OCI-LY1 (cell line): ENCODE results near the gene DNAH12.
"Not testable (repeated sequence)": the region's sequence is repeated elsewhere in the genome, so short reads cannot be mapped to it uniquely, and the experiment has no call there.

Experiments used
- H2AFZ ChIP-seq: fragments of 200-600 bp; sonication (generic), shearing (Covaris generic); 2 replicates; pipeline ENCODE4 v1.6.0; 2014; ENCODE audit warnings: antibody characterized with exemption, mild to moderate bottlenecking, low read length
- H3F3A ChIP-seq: fragments of 200-600 bp; sonication (generic), shearing (Covaris generic); 2 replicates; pipeline ENCODE4 v1.6.0; 2014; ENCODE audit warnings: mild to moderate bottlenecking, antibody characterized with exemption, low read length, moderate library complexity; ENCODE audit not compliant: insufficient read depth
- H3K27ac ChIP-seq: fragments of 200-600 bp; sonication (generic); 2 replicates; pipeline ENCODE4 v1.5.1; 2014; ENCODE audit warnings: low read length, mixed run types, mild to moderate bottlenecking, low read depth; ENCODE audit not compliant: poor library complexity, severe bottlenecking
- H3K27me3 ChIP-seq: fragments of 200-600 bp; sonication (generic); 2 replicates; pipeline ENCODE4 v1.6.0; 2014; ENCODE audit warnings: antibody characterized with exemption, mild to moderate bottlenecking, low read length, moderate library complexity; ENCODE audit not compliant: insufficient read depth
- H3K36me3 ChIP-seq: fragments of 200-600 bp; sonication (generic); 2 replicates; pipeline ENCODE4 v1.6.1; 2014; ENCODE audit warnings: mild to moderate bottlenecking, antibody characterized with exemption, low read length, moderate library complexity, mixed read lengths; ENCODE audit not compliant: insufficient read depth
- H3K4me1 ChIP-seq: fragments of 200-600 bp; sonication (generic); 2 replicates; pipeline ENCODE4 v1.5.1; 2014; ENCODE audit warnings: mild to moderate bottlenecking, low read length, moderate library complexity; ENCODE audit not compliant: insufficient read depth, severe bottlenecking
- H3K4me2 ChIP-seq: fragments of 200-600 bp; sonication (generic), shearing (Covaris generic); 2 replicates; pipeline ENCODE4 v1.6.1; 2014; ENCODE audit warnings: low read length
- H3K4me3 ChIP-seq: fragments of 200-600 bp; sonication (generic); 2 replicates; pipeline ENCODE4 v1.5.1; 2014; ENCODE audit warnings: low read length, low read depth, mild to moderate bottlenecking, mixed read lengths; ENCODE audit not compliant: poor library complexity, severe bottlenecking
- H3K79me2 ChIP-seq: fragments of 200-600 bp; shearing (Covaris generic); 2 replicates; pipeline ENCODE4 v1.6.1; 2016; ENCODE audit warnings: mixed run types, low read length, mixed read lengths; ENCODE audit not compliant: insufficient read depth
- H3K9ac ChIP-seq: fragments of 200-600 bp; sonication (generic), shearing (Covaris generic); 2 replicates; pipeline ENCODE4 v1.6.1; 2014; ENCODE audit warnings: mild to moderate bottlenecking, low read length, mixed read lengths
- H3K9me2 ChIP-seq: fragments of 200-600 bp; sonication (generic), shearing (Covaris generic); 2 replicates; pipeline ENCODE4 v1.6.1; 2014; ENCODE audit warnings: low read depth, mild to moderate bottlenecking, low read length, mixed read lengths
- H3K9me3 ChIP-seq: fragments of 200-600 bp; shearing (Covaris generic); 2 replicates; pipeline ENCODE4 v1.6.1; 2014; ENCODE audit warnings: low read length, mixed read lengths
- H4K20me1 ChIP-seq: fragments of 200-600 bp; sonication (generic), shearing (Covaris generic); 2 replicates; pipeline ENCODE4 v1.6.0; 2016; ENCODE audit warnings: mild to moderate bottlenecking, low read length; ENCODE audit not compliant: insufficient read depth
- EZH2 ChIP-seq: fragments of 200-600 bp; sonication (generic), shearing (Covaris generic); IDR thresholded peaks from 2 replicates; pipeline ENCODE4 v1.8.0; 2017; ENCODE audit warnings: borderline replicate concordance, mixed run types, mild to moderate bottlenecking, antibody characterized with exemption, low read length, moderate library complexity, mixed read lengths
- TF ChIP-seq, protein P1 (sequence below): fragments of 200-600 bp; sonication (generic), shearing (Covaris generic); IDR thresholded peaks from 2 replicates; pipeline ENCODE4 v1.5.1; 2017; ENCODE audit warnings: mild to moderate bottlenecking, antibody characterized with exemption, low read length, moderate library complexity, mixed read lengths

Gene DNAH12

DNA sequence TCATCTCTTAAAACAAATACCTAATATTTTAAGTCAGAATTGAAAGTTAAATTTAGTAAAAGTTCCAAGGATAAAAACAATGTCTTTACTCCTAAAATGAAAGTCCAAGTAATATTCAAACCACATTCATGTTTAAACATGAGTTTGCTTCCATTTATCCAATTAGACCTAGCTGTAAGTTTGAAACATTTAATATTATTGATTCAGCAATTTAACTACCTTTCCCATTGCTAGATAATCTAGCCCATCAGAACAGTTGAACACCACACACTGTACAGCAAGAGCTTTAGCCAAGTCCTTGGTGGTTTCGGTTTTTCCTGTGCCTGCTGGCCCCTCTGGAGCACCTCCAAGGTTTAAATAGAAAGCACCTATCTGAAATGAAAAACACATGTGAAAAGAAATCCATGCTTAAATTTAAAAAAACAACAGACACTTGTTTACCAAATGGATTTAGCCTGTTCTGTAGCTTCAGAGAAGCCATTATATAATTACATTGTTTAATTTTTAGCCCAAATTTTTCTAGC lies 97.8 kb downstream of the DNAH12 start:
- TF ChIP-seq, protein P1, sequence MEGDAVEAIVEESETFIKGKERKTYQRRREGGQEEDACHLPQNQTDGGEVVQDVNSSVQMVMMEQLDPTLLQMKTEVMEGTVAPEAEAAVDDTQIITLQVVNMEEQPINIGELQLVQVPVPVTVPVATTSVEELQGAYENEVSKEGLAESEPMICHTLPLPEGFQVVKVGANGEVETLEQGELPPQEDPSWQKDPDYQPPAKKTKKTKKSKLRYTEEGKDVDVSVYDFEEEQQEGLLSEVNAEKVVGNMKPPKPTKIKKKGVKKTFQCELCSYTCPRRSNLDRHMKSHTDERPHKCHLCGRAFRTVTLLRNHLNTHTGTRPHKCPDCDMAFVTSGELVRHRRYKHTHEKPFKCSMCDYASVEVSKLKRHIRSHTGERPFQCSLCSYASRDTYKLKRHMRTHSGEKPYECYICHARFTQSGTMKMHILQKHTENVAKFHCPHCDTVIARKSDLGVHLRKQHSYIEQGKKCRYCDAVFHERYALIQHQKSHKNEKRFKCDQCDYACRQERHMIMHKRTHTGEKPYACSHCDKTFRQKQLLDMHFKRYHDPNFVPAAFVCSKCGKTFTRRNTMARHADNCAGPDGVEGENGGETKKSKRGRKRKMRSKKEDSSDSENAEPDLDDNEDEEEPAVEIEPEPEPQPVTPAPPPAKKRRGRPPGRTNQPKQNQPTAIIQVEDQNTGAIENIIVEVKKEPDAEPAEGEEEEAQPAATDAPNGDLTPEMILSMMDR = no peak
- no peak for TF ChIP-seq EZH2
- Histone ChIP-seq H3K4me3 (no peak overlapping the region), H3K27me3 (no peaks in the 10 kb centered on the region)

DNA sequence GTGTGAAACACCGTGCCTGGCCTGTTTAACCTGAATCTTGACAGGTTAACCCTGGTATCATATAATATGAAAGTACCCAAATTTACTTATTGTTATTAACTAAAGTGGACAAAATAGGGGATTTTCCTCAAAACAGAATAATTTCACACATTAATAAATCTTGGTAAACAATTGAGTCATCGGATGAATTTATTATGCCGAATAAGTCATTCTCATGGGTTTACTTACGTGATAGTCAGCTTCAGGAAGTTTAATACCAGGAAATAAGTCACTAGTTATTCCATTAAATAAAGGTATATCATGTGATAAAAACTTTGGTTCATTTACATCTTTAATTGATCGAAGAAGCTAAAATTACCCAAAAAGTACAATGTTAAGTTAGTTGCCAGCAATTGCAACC lies 99.7 kb downstream of the DNAH12 start:
- TF ChIP-seq EZH2 = no peak
- TF ChIP-seq, protein P1 = no peak
- no peaks in the 10 kb centered on the region for H3K27me3 ChIP-seq

More for the DNA sequence above, 97.8 kb downstream of the DNAH12 start:
- no peak overlapping the region for H3K9ac ChIP-seq
- H3F3A ChIP-seq = no peaks in the 10 kb centered on the region
- no peak overlapping the region for H3K4me2 ChIP-seq
- H2AFZ ChIP-seq = no peak overlapping the region
- H3K4me1 ChIP-seq = no peaks in the 10 kb centered on the region
- no peaks in the 10 kb centered on the region for H3K79me2 ChIP-seq
- H3K9me3 ChIP-seq = no peaks in the 10 kb centered on the region
- no peaks in the 10 kb centered on the region for H3K9me2 ChIP-seq
- H3K36me3 ChIP-seq = no peaks in the 10 kb centered on the region
- no peaks in the 10 kb centered on the region for H4K20me1 ChIP-seq
- no peak overlapping the region for H3K27ac ChIP-seq

DNA sequence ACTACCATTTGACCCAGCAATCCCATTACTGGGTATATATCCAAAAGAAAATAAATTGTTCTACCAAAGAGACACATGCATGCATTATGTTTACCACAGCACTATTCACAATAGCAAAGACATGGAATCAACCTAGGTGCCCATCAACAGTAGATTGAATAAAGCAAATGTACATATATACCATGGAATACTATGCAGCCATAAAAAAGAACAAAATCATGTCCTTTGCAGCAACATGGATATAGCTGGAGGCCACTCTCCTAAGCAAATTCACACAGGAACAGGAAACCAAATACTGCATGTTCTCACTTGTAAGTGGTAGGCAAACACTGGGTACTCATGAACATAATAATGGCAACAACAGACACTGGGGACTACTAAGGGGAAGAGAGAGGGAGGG lies 104.0 kb downstream of the DNAH12 start:
- H2AFZ ChIP-seq, H4K20me1 ChIP-seq, H3K36me3 ChIP-seq, H3K9ac ChIP-seq, H3K9me3 ChIP-seq, H3K4me1 ChIP-seq, H3K9me2 ChIP-seq, H3K79me2 ChIP-seq, H3F3A ChIP-seq, H3K4me3 ChIP-seq, H3K27me3 ChIP-seq, H3K27ac ChIP-seq, H3K4me2 ChIP-seq: not testable (repeated sequence)

More for the DNA sequence above, 99.7 kb downstream of the DNAH12 start:
- no peak overlapping the region for H3K4me3 ChIP-seq
- no peaks in the 10 kb centered on the region for H3K9me2 ChIP-seq
- no peak overlapping the region for H2AFZ ChIP-seq
- H3K36me3 ChIP-seq = no peaks in the 10 kb centered on the region
- H3K9ac ChIP-seq = no peak overlapping the region
- H3K27ac ChIP-seq = no peak overlapping the region
- no peaks in the 10 kb centered on the region for H3K79me2 ChIP-seq
- no peak overlapping the region for H3K4me2 ChIP-seq
- no peaks in the 10 kb centered on the region for H3K4me1 ChIP-seq
- H3F3A ChIP-seq = no peaks in the 10 kb centered on the region
- no peaks in the 10 kb centered on the region for H3K9me3 ChIP-seq
- no peaks in the 10 kb centered on the region for H4K20me1 ChIP-seq

DNA sequence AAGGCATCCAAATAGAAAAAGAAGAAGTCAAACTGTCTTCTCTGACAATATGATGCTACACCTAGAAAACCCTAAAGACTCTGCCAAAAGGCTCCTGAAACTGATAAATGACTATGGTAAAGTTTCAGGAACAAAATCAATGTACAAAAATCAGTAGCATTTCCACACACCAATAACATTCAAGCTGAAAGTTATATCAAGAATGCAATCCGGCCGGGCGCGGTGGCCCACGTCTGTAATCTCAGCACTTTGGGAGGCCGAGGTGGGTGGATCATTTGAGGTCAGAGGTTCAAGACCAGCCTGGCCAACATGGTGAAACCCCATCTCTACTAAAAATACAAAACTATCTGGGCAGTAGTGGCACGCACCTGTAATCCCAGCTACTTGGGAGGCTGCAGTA lies 105.7 kb downstream of the DNAH12 start:
- H3K4me3 ChIP-seq, H3K4me2 ChIP-seq, H3K9me2 ChIP-seq, H3F3A ChIP-seq, H3K36me3 ChIP-seq, H3K9ac ChIP-seq, H3K79me2 ChIP-seq, H3K27me3 ChIP-seq, H4K20me1 ChIP-seq, H3K4me1 ChIP-seq, H3K9me3 ChIP-seq, H3K27ac ChIP-seq, H2AFZ ChIP-seq: not testable (repeated sequence)
